MM.1S (cell line): ENCODE results near the gene WBP4.
"Not testable (repeated sequence)": the region's sequence is repeated elsewhere in the genome, so short reads cannot be mapped to it uniquely, and the experiment has no call there.

Experiments
- DNase-seq: peaks from one replicate; pipeline ENCODE4 v3.0.0-alpha.2; 2015
- H2AFZ ChIP-seq: fragments of 300-600 bp; sonication (generic); 2 replicates; pipeline ENCODE4 v1.6.0; 2016; ENCODE audit warnings: antibody characterized with exemption, low read length
- H3F3A ChIP-seq: fragments of 300-600 bp; sonication (generic); 2 replicates; pipeline ENCODE4 v1.6.1; 2016; ENCODE audit warnings: mild to moderate bottlenecking, antibody characterized with exemption, low read length, moderate library complexity, mixed read lengths; ENCODE audit not compliant: insufficient read depth
- H3K27ac ChIP-seq: fragments of 300-600 bp; sonication (generic); 2 replicates; pipeline ENCODE4 v1.5.1; 2016; ENCODE audit warnings: mild to moderate bottlenecking, low read length
- H3K27me3 ChIP-seq: fragments of 300-600 bp; sonication (generic); replicated peaks from 2 replicates; pipeline ENCODE4 v1.6.0; 2016; ENCODE audit warnings: low read length; ENCODE audit not compliant: insufficient read depth
- H3K36me3 ChIP-seq: fragments of 300-600 bp; sonication (generic); replicated peaks from 2 replicates; pipeline ENCODE4 v1.6.1; 2016; ENCODE audit warnings: mild to moderate bottlenecking, low read length, mixed read lengths; ENCODE audit not compliant: insufficient read depth
- H3K4me1 ChIP-seq: fragments of 300-600 bp; sonication (generic); 2 replicates; pipeline ENCODE4 v1.6.1; 2016; ENCODE audit warnings: low read length, mixed read lengths
- H3K4me2 ChIP-seq: fragments of 300-600 bp; sonication (generic); 2 replicates; pipeline ENCODE4 v1.6.0; 2016; ENCODE audit warnings: low read depth, low read length
- H3K4me3 ChIP-seq: fragments of 300-600 bp; sonication (generic); 2 replicates; pipeline ENCODE4 v1.5.1; 2016; ENCODE audit warnings: low read length, mixed read lengths
- H3K79me2 ChIP-seq: fragments of 300-600 bp; sonication (generic); 2 replicates; pipeline ENCODE4 v1.6.1; 2016; ENCODE audit warnings: mixed run types, low read length, mixed read lengths
- H3K9ac ChIP-seq: fragments of 300-600 bp; sonication (generic); 2 replicates; pipeline ENCODE4 v1.6.1; 2016; ENCODE audit warnings: low read length, mixed read lengths
- H3K9me2 ChIP-seq: fragments of 300-600 bp; sonication (generic); replicated peaks from 2 replicates; pipeline ENCODE4 v1.6.1; 2016; ENCODE audit warnings: mild to moderate bottlenecking, low read length, mixed read lengths; ENCODE audit not compliant: insufficient read depth
- H3K9me3 ChIP-seq: fragments of 300-600 bp; sonication (generic); replicated peaks from 2 replicates; pipeline ENCODE4 v1.6.1; 2016; ENCODE audit warnings: mild to moderate bottlenecking, low read length, mixed read lengths; ENCODE audit not compliant: insufficient read depth
- H4K20me1 ChIP-seq: fragments of 300-600 bp; sonication (generic); 2 replicates; pipeline ENCODE4 v1.6.1; 2016; ENCODE audit warnings: mild to moderate bottlenecking, low read length, moderate library complexity, mixed read lengths; ENCODE audit not compliant: insufficient read depth
- EZH2 ChIP-seq: fragments of 300-600 bp; sonication (generic); optimal IDR thresholded peaks from 2 replicates; pipeline ENCODE3; 2017; ENCODE audit warnings: low read depth, mild to moderate bottlenecking, antibody characterized with exemption, low read length, mixed read lengths
- EZH2phosphoT487 ChIP-seq: fragments of 300-600 bp; sonication (generic); IDR thresholded peaks from 2 replicates; pipeline ENCODE4 v1.6.1; 2018; ENCODE audit warnings: antibody characterized with exemption, low read length
- TF ChIP-seq, protein P1 (sequence below): fragments of 300-600 bp; sonication (generic); IDR thresholded peaks from 2 replicates; pipeline ENCODE4 v1.5.1; 2016; ENCODE audit warnings: antibody characterized with exemption, low read length, mixed read lengths

Gene WBP4

GRCh38 chr13:41117869-41118268, 56.6 kb downstream of the WBP4 start:
- no peaks in the 10 kb centered on the region for H3K79me2 ChIP-seq
- no peak for DNase-seq
- no peaks in the 10 kb centered on the region for H4K20me1 ChIP-seq
- H3K4me3 ChIP-seq: no peak overlapping the region
- no peak overlapping the region for H2AFZ ChIP-seq
- no peak overlapping the region for H3K4me2 ChIP-seq
- TF ChIP-seq EZH2phosphoT487: no peak
- TF ChIP-seq, protein P1, sequence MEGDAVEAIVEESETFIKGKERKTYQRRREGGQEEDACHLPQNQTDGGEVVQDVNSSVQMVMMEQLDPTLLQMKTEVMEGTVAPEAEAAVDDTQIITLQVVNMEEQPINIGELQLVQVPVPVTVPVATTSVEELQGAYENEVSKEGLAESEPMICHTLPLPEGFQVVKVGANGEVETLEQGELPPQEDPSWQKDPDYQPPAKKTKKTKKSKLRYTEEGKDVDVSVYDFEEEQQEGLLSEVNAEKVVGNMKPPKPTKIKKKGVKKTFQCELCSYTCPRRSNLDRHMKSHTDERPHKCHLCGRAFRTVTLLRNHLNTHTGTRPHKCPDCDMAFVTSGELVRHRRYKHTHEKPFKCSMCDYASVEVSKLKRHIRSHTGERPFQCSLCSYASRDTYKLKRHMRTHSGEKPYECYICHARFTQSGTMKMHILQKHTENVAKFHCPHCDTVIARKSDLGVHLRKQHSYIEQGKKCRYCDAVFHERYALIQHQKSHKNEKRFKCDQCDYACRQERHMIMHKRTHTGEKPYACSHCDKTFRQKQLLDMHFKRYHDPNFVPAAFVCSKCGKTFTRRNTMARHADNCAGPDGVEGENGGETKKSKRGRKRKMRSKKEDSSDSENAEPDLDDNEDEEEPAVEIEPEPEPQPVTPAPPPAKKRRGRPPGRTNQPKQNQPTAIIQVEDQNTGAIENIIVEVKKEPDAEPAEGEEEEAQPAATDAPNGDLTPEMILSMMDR: no peak
- no peak for TF ChIP-seq EZH2
- H3K27me3 ChIP-seq: no peaks in the 10 kb centered on the region
- no peaks in the 10 kb centered on the region for H3K4me1 ChIP-seq
- no peaks in the 10 kb centered on the region for H3K9me3 ChIP-seq
- H3K9ac ChIP-seq: no peak overlapping the region
- H3F3A ChIP-seq: no peaks in the 10 kb centered on the region
- no peaks in the 10 kb centered on the region for H3K9me2 ChIP-seq
- no peak overlapping the region for H3K27ac ChIP-seq
- no peaks in the 10 kb centered on the region for H3K36me3 ChIP-seq

DNA sequence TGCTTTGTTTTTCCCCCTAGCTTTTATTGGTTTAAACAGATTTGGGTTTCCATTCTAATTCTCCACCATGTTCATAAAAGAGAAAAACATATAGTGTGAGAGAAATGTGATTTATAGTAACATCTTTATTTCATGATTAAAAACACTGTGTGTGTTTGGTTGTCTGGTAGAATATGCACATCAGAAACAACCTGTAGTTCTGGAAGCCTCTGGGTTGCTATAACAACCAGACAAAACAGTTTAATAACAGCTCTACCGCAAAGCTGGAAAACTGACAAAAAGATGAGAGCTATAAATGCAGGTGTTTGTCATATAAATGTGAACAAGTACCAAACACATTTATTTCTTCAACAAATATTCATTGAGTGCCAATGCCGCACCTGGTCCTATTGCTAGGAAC, 61.5 kb downstream of the WBP4 start:
- no peaks in the 10 kb centered on the region for H4K20me1 ChIP-seq
- no peaks in the 10 kb centered on the region for H3K4me1 ChIP-seq
- no peaks in the 10 kb centered on the region for H3K36me3 ChIP-seq
- no peak overlapping the region for H2AFZ ChIP-seq
- no peak overlapping the region for H3K4me3 ChIP-seq
- no peaks in the 10 kb centered on the region for H3K9me3 ChIP-seq
- no peak for DNase-seq
- H3F3A ChIP-seq: no peaks in the 10 kb centered on the region
- no peaks in the 10 kb centered on the region for H3K27me3 ChIP-seq
- H3K4me2 ChIP-seq: no peak overlapping the region
- H3K79me2 ChIP-seq: no peaks in the 10 kb centered on the region
- no peaks in the 10 kb centered on the region for H3K9me2 ChIP-seq
- no peak overlapping the region for H3K9ac ChIP-seq
- no peak overlapping the region for H3K27ac ChIP-seq
- TF ChIP-seq, protein P1: no peak
- TF ChIP-seq EZH2 (no peak), EZH2phosphoT487 (no peak)

DNA sequence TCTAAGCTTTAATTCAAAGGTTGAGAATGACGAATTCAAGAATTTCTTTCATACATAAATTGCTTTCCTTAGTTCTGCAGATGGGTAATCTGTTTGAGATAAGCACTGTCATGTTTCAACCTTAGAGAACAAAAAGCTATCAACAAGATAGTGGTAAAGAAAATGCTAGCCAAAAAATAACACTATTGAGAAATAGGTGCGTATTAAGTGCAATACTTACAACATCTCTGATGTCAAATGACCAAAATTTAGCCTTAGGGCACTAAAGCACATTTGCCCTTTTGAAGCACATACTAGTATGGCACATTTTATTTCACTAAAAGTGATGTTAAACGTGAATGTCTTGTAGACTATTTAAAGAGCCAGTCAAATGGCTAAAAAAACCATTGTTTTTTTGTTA, 66.4 kb downstream of the WBP4 start:
- no peaks in the 10 kb centered on the region for H4K20me1 ChIP-seq
- H3K36me3 ChIP-seq: no peaks in the 10 kb centered on the region
- H3K4me1 ChIP-seq: no peaks in the 10 kb centered on the region
- no peak overlapping the region for H2AFZ ChIP-seq
- no peak overlapping the region for H3K27ac ChIP-seq
- H3F3A ChIP-seq: no peaks in the 10 kb centered on the region
- TF ChIP-seq EZH2phosphoT487 (no peak), EZH2 (no peak)
- TF ChIP-seq, protein P1: no peak
- no peaks in the 10 kb centered on the region for H3K9me2 ChIP-seq
- no peaks in the 10 kb centered on the region for H3K79me2 ChIP-seq
- no peaks in the 10 kb centered on the region for H3K27me3 ChIP-seq
- DNase-seq: no peak
- no peaks in the 10 kb centered on the region for H3K9me3 ChIP-seq
- H3K4me2 ChIP-seq: no peak overlapping the region
- H3K4me3 ChIP-seq: no peak overlapping the region
- no peak overlapping the region for H3K9ac ChIP-seq

GRCh38 chr13:41130356-41130755, 69.0 kb downstream of the WBP4 start:
- no peak overlapping the region for H3K9ac ChIP-seq
- no peak for DNase-seq
- no peaks in the 10 kb centered on the region for H3F3A ChIP-seq
- H3K27me3 ChIP-seq: no peaks in the 10 kb centered on the region
- no peaks in the 10 kb centered on the region for H3K9me2 ChIP-seq
- no peak overlapping the region for H2AFZ ChIP-seq
- no peaks in the 10 kb centered on the region for H3K4me1 ChIP-seq
- no peak overlapping the region for H3K4me2 ChIP-seq
- TF ChIP-seq, protein P1: no peak
- no peak for TF ChIP-seq EZH2phosphoT487
- TF ChIP-seq EZH2: no peak
- no peak overlapping the region for H3K4me3 ChIP-seq
- H3K9me3 ChIP-seq: no peaks in the 10 kb centered on the region
- H4K20me1 ChIP-seq: no peaks in the 10 kb centered on the region
- H3K36me3 ChIP-seq: no peaks in the 10 kb centered on the region
- H3K79me2 ChIP-seq: no peaks in the 10 kb centered on the region
- no peak overlapping the region for H3K27ac ChIP-seq

DNA sequence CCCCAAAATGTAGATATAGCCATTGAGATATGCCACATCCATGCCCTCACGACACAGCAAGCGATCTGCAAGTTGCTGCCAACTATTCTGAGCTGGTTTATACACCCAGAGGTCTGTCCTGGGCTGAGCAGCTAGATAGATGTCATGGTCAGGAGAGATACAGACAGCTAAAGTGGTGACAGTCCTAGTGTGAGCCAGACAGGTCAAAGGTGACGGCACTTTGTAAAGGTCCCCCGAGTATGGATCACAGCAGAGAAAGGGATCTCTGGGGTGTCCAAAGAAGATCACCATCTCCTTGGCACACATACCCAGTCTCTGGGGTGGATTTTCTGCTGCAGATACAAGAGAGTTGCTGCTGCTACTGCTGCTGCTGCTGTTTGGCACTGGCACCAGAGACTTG, 69.9 kb downstream of the WBP4 start:
- not testable (repeated sequence) for H3F3A ChIP-seq, H3K79me2 ChIP-seq, H4K20me1 ChIP-seq, H3K27me3 ChIP-seq, H3K4me2 ChIP-seq, H3K36me3 ChIP-seq, H3K4me3 ChIP-seq, H3K9me2 ChIP-seq, H3K9ac ChIP-seq, H2AFZ ChIP-seq, H3K27ac ChIP-seq, H3K9me3 ChIP-seq, H3K4me1 ChIP-seq, DNase-seq
